Measurements from ENCODE around the gene PORCN. TPM values are rescaled to one million over a fixed set of nuclear protein-coding genes. Genes with fewer than 3 reads are reported as not detected.

PORCN gene
- total RNA-seq, 6 donors from 2014 or later, result 10.0 to 53.4 (median 14.3) TPM

DNA sequence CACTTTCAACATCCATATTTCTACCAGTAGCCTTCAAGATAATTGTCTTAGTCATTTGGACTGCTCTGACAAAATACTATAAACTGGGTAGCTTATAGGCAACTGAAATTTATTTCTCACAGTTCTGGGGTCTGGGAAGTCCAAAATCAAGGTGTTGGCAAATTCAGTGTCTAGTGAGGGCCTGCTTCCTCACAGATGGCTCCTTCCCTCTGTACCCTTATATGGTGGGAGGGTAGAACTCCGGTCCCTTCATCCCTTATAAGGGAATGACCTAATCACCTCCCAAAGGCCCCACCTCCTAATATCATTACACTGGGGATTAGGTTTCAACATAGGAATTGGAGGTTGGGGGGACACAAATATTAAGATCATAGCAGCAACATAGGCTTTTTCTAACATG lies 23.4 kb downstream of the PORCN start:
- no peak overlapping the region for H3K4me3 ChIP-seq
- DNase-seq, result no peak
- TF ChIP-seq EP300 (IDR thresholded peaks at IDR 0.05), result no peak
- TF ChIP-seq, protein P1, sequence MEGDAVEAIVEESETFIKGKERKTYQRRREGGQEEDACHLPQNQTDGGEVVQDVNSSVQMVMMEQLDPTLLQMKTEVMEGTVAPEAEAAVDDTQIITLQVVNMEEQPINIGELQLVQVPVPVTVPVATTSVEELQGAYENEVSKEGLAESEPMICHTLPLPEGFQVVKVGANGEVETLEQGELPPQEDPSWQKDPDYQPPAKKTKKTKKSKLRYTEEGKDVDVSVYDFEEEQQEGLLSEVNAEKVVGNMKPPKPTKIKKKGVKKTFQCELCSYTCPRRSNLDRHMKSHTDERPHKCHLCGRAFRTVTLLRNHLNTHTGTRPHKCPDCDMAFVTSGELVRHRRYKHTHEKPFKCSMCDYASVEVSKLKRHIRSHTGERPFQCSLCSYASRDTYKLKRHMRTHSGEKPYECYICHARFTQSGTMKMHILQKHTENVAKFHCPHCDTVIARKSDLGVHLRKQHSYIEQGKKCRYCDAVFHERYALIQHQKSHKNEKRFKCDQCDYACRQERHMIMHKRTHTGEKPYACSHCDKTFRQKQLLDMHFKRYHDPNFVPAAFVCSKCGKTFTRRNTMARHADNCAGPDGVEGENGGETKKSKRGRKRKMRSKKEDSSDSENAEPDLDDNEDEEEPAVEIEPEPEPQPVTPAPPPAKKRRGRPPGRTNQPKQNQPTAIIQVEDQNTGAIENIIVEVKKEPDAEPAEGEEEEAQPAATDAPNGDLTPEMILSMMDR (IDR thresholded peaks at IDR 0.05), result no peak
- TF ChIP-seq POLR2A (IDR thresholded peaks at IDR 0.05), result no peak
- TF ChIP-seq POLR2AphosphoS5 (IDR thresholded peaks at IDR 0.05), result no peak
- no peaks in the 10 kb centered on the region for H3K27me3 ChIP-seq
- H3K36me3 ChIP-seq, result peaks cover 0 to 14% (median 5%) of the 10 kb centered on the region in 4 donors
- H3K9me3 ChIP-seq, result no peaks in the 10 kb centered on the region
- WGBS, 2 donors, result 53 to 83% methylated on average over 1 of the region's 1 CpG
- ATAC-seq (ENCODE audit: low FRiP score in 2 of 2), result no peak
- H3K4me1 ChIP-seq, result no peaks in the 10 kb centered on the region
- peak overlapping the region in 3 of 4 donors; percentile 2 to 54 (median 35) for H3K27ac ChIP-seq

DNA sequence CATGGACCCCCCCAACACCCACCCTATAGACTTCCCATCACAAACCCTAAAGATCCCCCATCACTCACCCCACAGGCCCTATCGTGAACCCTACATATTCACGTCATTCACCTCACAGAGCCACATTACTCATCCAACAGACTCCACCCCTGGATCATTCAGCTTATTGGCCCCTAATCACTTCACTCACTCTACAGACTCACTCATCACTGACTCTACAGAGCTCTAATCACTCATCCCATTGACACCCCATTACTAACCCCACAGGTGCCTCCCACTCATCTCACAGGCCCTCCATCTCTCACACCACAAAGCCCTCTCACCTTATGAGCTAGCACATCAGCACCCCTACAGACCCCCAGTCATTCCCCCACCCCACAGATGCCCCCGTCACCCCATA lies 24.4 kb downstream of the PORCN start:
- Histone ChIP-seq H3K27me3 (no peaks in the 10 kb centered on the region), H3K4me3 (no peak overlapping the region), H3K27ac (no peak overlapping the region), H3K4me1 (no peaks in the 10 kb centered on the region), H3K9me3 (no peaks in the 10 kb centered on the region), H3K36me3 (peaks cover 0 to 5% (median 2%) of the 10 kb centered on the region in 4 donors)
- DNase-seq, result no peak
- ATAC-seq (ENCODE audit: low FRiP score in 2 of 2), result no peak
- TF ChIP-seq EP300 (IDR thresholded peaks at IDR 0.05) (no peak), POLR2A (IDR thresholded peaks at IDR 0.05) (no peak), POLR2AphosphoS5 (IDR thresholded peaks at IDR 0.05) (no peak)
- TF ChIP-seq, protein P1 (IDR thresholded peaks at IDR 0.05), result no peak
- 85 to 100% methylated on average over 3 of the region's 3 CpGs for WGBS, 2 donors

DNA sequence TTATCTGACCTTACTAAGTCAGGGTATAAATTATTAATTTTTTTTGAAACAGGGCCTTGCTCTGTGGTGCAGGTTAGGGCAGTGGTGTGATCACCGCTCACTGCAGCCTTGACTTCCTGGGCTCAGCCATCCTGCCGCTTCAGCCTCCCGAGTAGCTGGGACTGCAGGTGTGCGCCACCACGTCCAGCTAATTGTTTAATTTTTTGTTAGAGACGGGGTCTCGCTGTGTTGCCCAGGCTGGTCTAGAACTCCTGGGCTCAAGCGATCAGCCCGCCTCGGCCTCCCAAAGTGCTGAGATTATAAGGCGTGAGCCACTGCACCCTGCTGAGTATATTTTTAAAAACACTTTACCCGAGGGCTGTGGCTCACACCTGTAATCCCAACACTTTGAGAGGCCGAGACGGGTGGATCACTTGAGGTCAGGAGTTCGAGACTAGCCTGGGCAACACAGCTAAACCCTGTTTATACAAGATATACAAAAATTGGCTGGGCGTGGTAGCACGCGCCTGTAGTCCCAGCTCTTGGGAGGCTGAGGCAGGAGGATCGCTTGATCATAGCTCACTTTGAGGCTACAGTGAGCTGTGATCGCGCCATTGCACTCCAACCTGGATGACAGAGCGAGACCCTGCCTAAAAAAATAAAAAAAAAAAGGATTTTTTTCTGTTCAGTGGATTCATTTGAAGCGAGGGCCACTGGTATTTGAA lies 30.0 kb downstream of the PORCN start:
- no peaks in the 10 kb centered on the region for H3K27me3 ChIP-seq
- peaks cover 0 to 7% (median 3%) of the 10 kb centered on the region in 4 donors for H3K36me3 ChIP-seq
- no peak for DNase-seq
- no peak for TF ChIP-seq POLR2A (IDR thresholded peaks at IDR 0.05)
- TF ChIP-seq EP300 (IDR thresholded peaks at IDR 0.05), result no peak
- TF ChIP-seq, protein P1 (IDR thresholded peaks at IDR 0.05), result no peak
- TF ChIP-seq POLR2AphosphoS5 (IDR thresholded peaks at IDR 0.05), result no peak
- ATAC-seq (ENCODE audit: low FRiP score in 2 of 2), result no peak
- peaks cover 0 to 7% (median 0%) of the 10 kb centered on the region in 4 donors for H3K9me3 ChIP-seq
- 73 to 83% methylated on average over 13 to 23 of the region's 23 CpGs for WGBS, 2 donors
- H3K27ac ChIP-seq, result peak overlapping the region; percentile 86 to 95 (median 92)
- peak overlapping the region in 3 of 4 donors; percentile 66 to 71 (median 67) for H3K4me3 ChIP-seq
- H3K4me1 ChIP-seq, result peaks cover 0 to 7% (median 0%) of the 10 kb centered on the region in 4 donors

DNA sequence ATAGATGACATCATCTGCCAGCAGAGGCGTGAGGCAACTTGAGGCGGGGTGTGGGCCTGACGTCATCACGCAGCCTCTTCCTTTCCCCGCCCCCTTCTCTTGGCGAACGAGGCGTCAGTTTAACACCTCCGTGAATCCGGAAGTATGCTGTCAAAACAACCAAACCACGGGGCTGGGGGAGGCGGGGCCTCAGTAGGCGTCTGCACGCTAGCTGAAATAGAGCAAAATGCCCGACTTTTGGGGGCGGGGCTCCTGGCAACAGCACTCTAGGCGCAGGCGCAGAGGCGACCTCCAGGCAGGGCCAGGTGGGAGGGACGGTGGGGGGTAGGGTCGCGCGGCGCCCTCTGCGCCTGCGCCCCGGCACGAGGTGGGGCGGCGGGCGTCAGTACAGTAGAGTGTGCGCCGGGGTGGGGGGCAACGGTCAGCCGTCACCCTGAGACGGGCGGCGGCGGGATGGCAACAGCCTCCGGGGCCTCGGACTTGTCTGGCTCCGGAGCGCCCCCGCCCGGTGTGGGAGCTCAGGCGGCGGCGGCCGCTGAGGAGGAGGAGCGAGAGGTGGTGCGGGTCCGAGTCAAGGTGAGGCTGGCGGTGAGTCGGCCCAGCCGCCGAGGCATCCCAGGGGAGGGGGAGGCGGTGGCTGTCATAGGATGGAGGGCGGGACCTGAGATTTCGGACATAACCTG lies 30.7 kb downstream of the PORCN start, which contains the start of gene TBC1D25:
TBC1D25 (plus strand) TSS at position 370 of the 683 bp plus-strand sequence; CDS start at position 454, 84 bp downstream.
- 0 to 31% methylated on average over 9 to 51 of the region's 59 CpGs for WGBS, 2 donors
- Histone ChIP-seq H3K4me3 (peak within 1 kb of the TSS; percentile 40 to 71 (median 66)), H3K9me3 (peaks cover 0 to 7% (median 0%) of the 10 kb centered on the region in 4 donors), H3K27ac (peak within 1 kb of the TSS; percentile 86 to 95 (median 92)), H3K4me1 (peaks cover 0 to 7% (median 0%) of the 10 kb centered on the region in 4 donors), H3K27me3 (no peaks in the 10 kb centered on the region), H3K36me3 (peaks cover 0 to 7% (median 3%) of the 10 kb centered on the region in 4 donors)
- peak in 3 of 4 donors; percentile 39 to 68 (median 51) for TF ChIP-seq POLR2A (IDR thresholded peaks at IDR 0.05)
- TF ChIP-seq, protein P1 (IDR thresholded peaks at IDR 0.05), result peak; percentile 15 to 58 (median 30)
- TF ChIP-seq POLR2AphosphoS5 (IDR thresholded peaks at IDR 0.05), result peak; percentile 70 to 78
- peak in 1 of 4 donors; percentile 47 for TF ChIP-seq EP300 (IDR thresholded peaks at IDR 0.05)
- peak; percentile 94 to 98 for DNase-seq
- peak; percentile 95 to 97 for ATAC-seq (ENCODE audit: low FRiP score in 2 of 2)
